COLO829 (cell line): ENCODE measurements around the gene FNDC3A.
"Not testable (repeated sequence)": the region's sequence is repeated elsewhere in the genome, so short reads cannot be mapped to it uniquely, and the experiment has no call there.

Experiments
- DNase-seq: peaks from one replicate; pipeline ENCODE4 v3.0.0; 2012; ENCODE audit warnings: low spot score

FNDC3A gene

DNA sequence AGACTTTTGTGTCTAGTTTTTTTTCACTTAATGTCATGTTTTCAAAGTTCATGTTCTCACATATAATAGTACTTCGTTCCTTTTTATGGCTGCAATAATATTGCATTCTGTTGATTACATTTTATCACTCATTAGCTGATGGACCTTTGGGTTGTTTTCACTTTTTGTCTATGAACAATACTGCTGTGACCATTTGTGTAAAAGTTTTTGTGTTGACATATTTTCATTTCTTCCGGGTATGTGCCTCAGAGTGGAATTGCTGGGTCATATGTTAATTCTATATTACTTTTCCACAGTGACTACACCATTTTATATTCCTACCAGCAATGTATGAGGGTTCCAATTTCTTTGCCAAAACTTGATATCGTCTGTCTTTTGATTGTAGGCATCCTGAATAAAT lies 158.6 kb downstream of the FNDC3A start:
- DNase-seq, result no peak

DNA sequence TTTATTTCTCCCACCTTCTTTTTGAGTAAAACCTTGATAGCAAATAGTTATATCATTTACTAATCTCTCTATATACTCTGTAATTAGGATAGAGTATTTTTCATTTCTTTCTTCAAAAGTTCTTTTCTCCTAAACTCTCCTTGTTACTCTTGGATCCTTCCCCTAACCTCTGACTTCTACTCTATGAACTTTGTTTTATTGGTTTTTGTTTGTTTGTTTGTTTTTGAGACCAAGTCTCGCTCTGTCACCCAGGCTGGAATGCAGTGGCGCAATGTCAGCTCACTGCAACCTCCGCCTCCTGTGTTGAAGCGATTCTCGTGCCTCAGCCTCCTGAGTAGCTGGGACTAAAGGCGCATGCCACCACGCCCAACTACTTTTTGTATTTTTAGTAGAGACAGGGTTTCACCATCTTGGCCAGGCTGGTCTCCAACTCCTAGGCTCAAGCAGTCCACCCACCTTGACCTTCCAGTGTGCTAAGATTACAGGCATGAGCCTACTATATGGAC lies 161.5 kb downstream of the FNDC3A start:
- DNase-seq, result not testable (repeated sequence)

DNA sequence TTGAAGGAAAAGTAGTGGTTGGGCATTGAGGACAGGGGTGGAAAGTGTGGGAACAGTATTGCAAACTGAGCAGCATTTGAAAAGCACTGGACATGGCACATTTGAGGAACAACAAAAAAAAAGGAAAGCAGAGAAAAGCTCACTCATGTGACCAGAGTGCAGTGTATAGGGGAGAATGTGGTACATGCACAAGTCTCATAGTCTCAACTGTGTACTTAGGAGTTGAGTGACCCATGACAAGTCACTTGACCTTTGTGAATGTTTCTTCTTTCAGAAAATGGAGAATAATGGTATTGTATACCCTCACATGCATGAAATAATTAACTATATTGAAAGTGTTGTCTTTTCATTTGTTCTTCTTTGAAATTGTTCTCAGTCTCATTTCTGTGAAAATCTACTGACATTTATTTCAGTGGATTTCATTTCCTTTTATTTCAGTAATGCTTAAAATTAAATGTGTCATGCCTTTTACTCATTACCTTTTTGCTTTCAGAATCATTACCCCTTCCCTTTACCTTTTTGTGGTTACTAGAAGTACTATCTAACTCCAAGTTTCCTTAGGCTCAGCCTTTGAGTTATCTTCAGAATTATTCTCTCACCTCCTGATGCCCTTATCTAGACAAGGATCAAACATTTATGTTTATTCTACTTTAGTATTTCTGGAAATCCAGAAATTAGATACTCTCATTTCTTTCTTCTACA lies 165.3 kb downstream of the FNDC3A start:
- DNase-seq, result no peak

DNA sequence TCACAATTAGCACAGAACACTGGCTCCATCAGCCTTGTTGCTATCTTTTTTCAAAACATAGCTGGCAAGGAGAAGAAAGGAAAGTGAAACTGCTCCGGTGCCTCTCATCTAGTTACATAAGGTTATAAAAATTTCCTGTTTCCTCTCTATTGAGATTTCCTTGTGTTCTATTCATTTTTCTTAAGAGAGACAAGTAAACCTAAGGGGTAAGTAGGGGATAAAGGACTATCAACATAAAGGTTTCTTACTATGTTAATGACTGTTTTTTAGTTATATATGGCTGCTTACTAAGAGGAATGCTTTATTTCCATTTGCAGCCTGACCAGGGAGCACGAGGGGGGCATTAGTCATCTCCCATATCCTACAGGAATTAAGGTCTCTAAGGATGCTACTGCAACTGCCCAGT lies 171.2 kb downstream of the FNDC3A start:
- peak; percentile 28 for DNase-seq

DNA sequence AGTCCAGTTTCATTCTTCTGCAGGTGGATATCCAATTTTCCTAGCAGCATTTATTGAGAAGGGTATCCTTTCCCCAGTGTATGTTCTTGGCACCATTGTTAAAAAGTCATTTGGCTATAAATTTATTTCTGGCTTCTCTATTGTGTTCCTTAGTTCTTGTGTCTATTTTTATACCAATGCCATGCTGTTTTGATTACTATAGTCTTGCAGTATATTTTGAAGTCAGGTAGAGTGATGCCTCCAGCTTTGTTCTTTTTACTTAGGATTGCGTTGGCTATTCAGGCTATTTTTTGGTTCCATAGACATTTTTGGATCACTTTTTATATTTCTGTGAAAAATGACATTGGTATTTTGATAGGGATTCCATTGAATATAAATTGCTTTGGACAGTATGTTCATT lies 172.7 kb downstream of the FNDC3A start:
- DNase-seq, result no peak

DNA sequence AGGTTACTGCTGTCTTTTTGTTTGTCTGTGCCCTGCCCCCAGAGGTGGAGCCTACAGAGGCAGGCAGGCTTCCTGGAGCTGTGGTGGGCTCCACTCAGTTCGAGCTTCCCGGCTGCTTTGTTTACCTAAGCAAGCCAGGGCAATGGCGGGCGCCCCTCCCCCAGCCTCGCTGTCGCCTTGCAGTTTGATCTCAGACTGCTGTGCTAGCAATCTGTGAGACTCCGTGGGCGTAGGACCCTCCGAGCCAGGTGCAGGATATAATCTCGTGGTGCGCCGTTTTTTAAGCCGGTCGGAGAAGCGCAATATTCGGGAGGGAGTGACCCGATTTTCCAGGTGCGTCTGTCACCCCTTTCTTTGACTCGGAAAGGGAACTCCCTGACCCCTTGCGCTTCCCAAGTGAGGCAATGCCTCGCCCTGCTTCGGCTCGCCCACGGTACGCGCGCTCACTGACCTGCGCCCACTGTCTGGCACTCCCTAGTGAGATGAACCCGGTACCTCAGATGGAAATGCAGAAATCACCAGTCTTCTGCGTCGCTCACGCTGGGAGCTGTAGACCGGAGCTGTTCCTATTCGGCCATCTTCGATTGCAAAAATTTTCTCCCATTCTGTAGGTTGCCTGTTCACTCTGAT lies 182.4 kb downstream of the FNDC3A start:
- not testable (repeated sequence) for DNase-seq

DNA sequence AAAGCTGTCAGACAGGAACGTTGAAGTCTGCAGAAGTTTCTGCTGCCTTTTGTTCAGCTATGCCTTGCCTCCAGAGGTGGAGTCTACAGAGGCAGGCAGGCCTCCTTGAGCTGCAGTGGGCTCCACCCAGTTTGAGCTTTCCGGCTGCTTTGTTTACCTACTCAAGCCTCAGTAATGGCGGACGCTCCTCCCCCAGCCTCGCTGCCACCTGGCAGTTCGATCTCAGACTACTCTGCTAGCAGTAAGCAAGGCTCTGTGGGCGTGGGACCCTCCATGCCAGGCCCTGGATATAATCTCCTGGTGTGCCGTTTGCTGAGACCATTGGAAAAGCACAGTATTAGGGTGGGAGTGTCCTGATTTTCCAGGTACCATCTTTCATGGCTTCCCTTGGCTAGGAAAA lies 187.4 kb downstream of the FNDC3A start:
- DNase-seq, result not testable (repeated sequence)

DNA sequence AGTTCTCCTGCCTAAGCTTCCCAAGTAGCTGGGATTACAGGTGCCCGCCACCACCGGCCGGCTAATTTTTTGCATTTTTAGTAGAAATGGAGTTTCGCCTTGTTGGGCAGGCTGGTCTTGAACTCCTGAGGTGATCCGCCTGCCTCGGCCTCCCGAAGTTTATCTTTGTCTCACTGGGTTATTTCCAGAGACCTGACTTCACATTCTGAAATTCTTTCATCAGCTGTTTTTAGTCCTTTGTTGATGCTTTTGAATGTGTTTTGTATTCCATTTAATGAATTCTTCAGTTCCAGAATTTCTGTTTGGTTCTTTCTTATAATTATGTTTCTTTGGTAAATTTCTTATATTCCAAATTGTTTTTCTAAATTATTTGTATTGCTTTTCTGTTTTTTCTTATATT lies 189.0 kb downstream of the FNDC3A start:
- no peak for DNase-seq

DNA sequence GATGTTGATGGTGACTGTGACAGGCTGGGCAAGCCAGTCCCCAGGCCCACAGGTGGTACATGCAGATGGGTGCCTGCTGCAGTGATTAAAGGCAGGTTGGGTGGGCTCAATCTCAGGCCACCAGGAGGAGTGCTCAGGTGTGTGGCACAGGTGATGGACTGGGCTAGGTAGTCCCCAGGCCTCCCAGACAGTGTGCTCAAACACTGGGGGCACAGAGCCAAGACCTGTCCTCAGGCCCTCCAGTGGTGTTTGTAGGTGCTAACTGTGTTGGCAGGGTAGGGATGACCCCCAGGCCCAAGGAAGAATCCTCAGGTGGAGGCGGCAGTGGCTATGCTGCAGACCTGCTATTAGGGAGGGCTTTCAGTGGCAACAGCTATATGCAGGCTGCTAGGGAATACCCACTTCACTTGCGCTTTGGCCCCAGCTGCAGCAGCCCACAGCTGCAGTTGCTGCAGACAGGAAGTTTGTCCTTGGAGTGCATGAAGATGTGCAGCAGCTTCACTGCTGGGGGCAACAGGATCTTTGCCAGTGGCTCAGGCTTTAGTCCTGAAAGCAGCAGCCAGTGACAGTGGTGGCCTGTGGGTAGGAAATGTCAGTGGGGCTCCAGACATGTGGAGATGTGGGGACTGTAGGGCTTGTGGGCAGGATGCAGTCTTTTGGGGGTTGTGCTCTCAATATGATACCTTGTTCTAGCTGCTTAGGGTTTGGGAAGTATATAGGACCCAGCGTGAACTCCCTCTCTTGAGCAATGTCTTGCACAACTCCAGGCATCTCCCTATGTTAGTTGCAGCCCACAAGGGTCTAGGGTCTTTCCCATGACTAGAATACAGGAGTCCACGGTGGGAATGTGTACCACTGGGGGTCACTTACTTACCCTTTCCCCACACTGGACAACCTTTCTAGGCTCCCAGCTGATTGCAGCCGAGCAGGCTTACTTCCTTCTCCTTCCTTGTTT lies 190.4 kb downstream of the FNDC3A start:
- DNase-seq, result no peak

DNA sequence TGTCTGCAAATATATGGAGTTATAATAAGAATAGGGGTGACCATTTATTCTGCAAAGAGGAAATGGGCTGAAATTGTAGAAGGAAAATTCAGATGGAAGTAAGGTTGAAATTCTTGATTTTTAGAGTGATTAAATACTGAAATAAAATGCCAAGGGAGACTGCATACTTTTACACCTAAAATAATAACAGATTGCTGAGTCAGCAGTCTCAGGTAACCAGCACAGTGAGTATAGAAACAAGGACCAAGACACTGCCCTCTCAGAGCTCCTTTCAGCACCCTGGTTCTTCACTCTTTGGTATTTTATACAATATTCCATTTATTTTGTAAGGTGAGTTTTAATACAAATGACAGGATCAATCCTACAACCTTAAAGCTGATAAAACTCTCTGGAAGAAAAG lies 195.6 kb downstream of the FNDC3A start:
- no peak for DNase-seq

DNA sequence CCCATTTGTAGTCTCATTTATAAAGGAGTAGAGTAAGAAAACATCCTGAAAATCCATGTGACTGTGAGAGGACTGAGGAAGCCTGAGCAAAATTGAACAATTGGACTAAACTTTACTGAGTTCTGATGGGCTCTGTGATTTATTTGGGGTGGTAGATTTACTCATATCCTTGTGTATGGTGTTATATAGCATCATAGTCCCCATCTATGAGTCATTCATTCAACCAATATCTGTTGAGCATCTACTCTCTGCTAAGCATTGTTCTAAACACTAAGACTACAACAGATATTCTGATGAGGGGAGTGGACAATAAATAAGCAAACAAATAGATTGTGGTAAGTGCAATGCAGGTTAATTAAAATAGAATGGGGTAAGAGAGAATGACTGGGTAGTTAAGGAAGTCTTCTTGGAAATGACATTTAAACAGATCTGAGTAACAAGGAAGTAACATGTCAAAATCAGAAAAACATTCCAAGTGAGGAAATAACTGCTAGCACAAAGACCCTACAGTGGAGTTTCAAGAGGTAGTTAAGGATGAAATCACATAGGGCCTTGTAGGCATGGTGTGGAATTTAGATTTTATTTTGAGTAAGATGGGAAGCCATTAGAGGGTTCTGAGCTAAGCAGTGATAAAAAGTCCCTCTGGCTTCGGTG lies 208.1 kb downstream of the FNDC3A start:
- no peak for DNase-seq

DNA sequence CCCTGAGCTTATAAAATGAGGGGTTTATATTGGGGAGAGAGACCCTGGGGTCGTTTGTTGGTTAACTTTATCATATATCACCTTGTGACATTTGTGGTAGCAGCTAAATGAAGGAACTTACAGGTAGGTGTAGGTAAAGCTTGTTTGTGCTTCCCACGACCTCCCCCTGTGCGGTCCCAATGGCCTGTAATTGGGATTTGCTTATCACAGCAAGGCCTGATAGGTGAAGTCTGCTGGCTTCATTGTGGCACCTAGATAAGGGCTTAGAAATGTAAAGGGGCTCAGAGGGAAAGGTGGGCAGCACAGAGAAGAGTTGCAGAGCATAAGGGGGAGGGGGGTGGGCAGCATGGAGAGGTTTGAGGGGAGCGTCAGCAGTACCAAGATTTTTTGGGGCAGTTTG lies 208.9 kb downstream of the FNDC3A start:
- DNase-seq, result no peak

DNA sequence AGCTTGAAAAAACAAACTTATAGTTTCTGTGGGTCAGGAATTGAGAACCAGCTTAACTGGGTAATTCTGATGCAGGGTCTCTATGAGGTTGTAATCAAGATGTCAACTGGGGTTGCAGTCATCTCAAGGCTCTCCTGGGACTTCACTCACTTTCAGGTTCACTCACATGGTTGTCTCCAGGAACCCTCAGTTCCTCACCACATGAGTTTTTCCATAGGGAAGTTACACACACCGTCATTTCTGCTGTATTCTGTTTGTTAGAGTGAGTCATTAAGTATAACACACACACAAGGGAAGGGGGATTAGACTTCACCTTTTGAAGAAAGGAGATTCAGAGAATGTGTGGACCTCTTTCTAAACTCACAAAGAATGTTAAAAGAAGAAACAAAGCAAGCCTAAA lies 209.6 kb downstream of the FNDC3A start:
- no peak for DNase-seq

DNA sequence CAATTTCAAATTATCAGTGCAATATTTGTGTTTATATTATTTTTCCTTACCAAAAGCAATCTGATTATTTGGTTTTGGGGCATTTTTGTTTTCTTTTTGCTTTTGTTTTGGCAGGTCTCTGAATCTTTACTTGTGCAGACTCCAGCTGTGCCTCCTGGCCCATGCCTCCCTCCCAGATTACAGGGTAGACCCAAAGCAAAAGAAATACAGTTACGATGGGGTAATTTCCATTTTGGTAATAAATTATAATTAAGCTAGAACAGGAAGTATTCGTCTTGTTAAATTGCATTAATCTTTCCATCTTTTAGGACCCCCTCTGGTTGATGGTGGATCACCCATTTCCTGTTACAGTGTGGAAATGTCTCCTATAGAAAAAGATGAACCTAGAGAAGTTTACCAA lies 215.2 kb downstream of the FNDC3A start:
- no peak for DNase-seq

DNA sequence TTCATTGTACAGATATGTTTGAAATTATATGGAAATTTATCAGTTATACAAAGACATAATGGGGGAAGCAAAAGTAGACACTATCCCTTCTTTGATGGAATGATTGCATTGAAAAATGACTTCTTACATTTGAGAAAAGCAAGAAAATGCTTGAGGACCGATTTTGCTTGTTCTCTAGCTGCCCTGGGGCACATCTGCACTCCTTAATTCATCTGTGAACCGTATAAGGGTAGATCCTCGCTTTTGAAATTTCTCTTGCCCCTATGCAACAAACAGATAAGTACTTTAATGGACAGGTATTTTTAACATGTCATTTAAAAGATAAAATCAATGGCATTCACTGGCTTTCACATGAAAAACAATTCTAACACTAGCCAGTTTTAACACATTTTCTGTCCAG lies 230.9 kb downstream of the FNDC3A start:
- DNase-seq, result no peak

DNA sequence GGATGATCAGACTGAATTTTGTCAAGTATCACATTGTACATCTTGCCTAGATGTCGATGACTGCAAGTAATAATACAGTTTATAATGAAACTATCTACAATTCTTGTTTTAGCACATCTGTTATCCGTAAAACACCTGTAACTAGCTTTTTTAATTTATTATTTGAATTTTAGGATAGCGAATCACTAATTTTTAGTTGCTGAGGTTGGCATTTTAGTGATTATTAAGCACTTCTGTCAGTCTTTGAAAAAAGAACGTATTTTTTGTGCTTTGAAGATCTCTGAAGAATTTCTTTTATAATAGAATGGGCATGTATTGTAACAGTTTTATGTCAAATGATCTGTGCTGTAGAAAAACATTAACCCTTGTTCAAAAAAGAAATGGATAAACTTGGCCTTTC lies 232.9 kb downstream of the FNDC3A start:
- DNase-seq, result no peak

DNA sequence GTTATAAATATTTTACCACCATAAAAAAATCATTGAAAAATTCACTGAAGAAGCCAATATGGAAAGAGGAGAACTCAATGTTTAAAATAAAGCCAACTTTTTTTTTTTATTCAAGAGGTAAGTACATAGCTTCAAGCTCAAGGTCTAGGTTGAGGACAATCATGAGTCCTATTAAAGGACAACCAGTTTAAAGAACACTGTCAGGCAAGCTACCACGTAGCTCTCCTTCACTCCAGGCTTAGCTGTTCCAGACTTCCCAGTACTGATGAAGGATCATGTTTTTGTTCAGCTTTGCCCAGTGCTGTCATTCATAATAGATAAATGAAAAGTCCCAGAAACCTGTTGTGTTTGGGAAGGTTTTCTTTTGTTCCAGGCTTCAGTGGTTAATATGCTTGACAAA lies 234.4 kb downstream of the FNDC3A start:
- DNase-seq, result no peak

DNA sequence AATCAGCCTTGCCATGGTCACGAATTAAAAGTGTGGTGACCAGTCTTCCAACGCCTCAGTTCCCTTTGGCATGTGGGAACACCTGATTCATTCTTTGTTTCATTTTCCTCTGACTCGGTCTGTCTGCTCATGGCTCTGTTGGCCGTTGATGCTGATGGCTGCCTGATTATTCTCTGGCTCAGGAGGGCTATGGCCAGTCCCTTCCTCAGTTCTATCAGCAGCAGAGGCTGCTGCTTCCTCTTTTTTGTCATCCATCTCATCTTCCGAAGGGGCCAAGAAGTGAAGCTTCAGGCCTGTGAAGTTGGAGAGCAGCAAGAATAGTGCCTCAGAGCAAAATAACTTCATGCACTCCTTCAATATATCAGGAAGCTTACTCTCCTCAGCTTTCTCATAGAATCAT lies 235.0 kb downstream of the FNDC3A start:
- DNase-seq, result no peak

DNA sequence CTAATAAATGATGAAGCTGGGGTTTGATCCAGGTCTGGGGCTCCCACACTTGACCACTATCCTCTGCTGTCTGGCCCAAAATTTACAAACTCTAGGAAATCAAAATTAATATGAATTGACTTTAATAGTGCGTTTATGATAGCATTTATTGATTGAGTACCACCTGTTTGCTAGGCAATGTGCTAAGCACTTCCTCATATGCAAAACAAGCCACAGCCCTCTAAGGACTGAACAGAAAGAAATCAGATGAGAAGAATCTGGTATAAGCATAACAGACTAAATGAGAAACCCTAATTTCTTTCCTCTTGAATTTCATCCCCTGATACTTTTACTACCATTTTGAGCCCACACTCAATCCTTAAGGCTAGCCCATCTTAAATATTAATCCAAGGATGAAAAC lies 237.8 kb downstream of the FNDC3A start:
- DNase-seq, result no peak

DNA sequence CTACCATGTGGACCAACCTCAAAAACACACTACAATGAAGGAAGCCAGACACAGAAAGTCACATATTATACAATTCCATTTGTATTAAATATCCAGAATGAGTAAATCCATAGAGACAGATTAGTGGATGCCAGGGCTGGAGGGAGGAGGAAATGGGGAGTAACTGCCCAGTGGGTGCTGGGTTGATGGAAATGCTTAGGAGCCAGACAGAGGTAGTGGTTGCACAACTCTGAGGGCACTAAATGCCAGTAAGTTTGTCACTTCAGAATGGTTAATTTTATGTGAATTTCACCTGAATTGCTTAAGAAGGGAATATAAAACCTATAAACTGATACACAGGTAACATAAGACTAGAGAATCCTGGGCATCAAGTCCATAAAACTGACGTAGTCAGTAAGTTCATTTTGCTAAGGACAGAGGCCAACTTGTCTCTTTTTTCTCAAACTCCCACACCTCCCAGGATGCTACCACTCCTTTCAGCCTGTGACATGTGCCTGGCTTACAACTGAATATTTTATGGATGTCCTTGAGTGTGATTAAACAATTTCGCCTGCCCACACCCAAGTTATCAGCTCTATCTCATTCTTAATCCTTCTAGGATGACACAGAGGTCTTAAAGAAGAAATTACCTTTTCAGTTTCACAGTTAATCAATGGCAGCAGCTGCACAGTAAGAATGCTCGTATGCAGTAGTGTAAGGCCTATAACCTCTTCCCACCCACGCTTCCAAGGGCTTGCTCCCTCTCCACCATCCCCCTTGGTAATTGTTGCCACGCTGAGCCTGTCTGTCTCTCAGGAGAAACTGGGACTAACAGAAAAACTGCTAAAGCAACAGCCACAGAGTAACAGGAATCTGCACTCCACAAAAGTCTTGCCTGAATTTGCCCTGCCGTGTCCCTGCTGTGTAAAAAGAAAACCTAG lies 238.5 kb downstream of the FNDC3A start:
- DNase-seq, result no peak

DNA sequence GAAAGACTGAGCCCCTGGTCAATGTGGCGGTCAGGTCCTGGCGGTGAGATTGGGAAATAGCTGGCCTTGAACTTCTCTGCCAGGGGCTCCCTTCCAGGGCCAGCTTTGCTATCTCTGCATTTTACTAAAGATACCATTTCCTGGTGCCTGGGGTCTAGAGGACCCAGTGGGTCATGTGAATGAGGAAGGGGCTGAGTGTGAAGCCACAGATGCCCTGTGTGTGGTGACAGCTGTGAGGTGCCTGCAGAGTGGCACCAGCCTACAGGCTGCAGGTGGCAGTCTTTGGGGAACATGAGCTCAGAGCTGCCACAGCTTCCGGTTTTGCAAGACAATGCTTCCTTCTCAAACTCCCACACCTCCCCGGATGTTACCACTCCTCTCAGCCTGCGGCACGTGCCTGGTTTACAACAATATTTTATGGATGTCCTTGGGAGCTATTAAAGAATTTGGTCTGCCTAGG lies 239.2 kb downstream of the FNDC3A start:
- peak; percentile 46 for DNase-seq
